ENCODE results near the gene RAB26.
"Not testable (repeated sequence)": the region's sequence is repeated elsewhere in the genome, so short reads cannot be mapped to it uniquely, and the experiment has no call there.

Gene RAB26

GRCh38 chr16:2200313-2200712, 51.9 kb downstream of the RAB26 start:
- no peak for DNase-seq

- not testable (repeated sequence) for DNase-seq
These were observed 54.8 kb downstream of the RAB26 start for GRCh38 chr16:2203119-2203688.
